ENCODE results near the gene OR5H2. TPM values are rescaled to one million over a fixed set of nuclear protein-coding genes. Genes with fewer than 3 reads are reported as not detected.

Gene OR5H2
- total and polyA plus RNA-seq, 2 donors (not counting 1 experiment from before 2014, with no cell fraction given): not detected

DNA sequence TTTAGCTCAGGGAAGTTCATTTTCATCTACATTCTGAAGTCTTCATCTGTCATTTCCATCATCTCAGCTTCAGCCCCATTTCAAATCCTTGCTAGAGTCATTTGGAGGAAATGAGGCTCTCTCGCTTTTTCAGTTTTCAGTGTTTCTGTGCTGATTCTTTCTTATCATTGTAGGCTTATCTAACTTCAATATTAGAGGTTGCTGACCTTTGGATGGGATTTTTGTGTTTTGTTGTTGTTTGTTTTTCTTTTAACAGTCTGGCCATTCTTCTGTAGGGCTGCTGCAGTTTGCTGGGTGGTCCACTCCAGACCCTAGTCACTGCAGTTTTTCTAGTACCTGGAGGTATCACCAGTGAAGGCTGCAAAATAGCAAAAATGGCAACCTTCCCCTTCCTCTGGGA, 8.6 kb downstream of the OR5H2 start:
- no peaks in the 10 kb centered on the region for H3K9me3 ChIP-seq (ENCODE audit: control insufficient read depth, insufficient read depth, low read depth, low read length)
- H3K4me2 ChIP-seq (ENCODE audit: extremely low read depth, insufficient read depth, low read length): no peak overlapping the region
- H3K79me2 ChIP-seq (ENCODE audit: control insufficient read depth, insufficient read depth, low read length): no peaks in the 10 kb centered on the region
- no peak overlapping the region for H3K9ac ChIP-seq (ENCODE audit: insufficient read depth, low read length)
- H3K4me1 ChIP-seq (ENCODE audit: control insufficient read depth, extremely low read depth, insufficient read depth, low read length): no peaks in the 10 kb centered on the region
- DNase-seq (ENCODE audit: low read depth in 2 of 2): no peak
- no peaks in the 10 kb centered on the region for H4K20me1 ChIP-seq (ENCODE audit: control insufficient read depth, extremely low read depth, insufficient read depth, low read length)
- H3K27me3 ChIP-seq (ENCODE audit: control insufficient read depth, insufficient read depth, low read length): no peaks in the 10 kb centered on the region
- H3K36me3 ChIP-seq (ENCODE audit: control insufficient read depth, insufficient read depth, low read length): no peaks in the 10 kb centered on the region
- H2AFZ ChIP-seq (ENCODE audit: low read length): no peak overlapping the region
- H3K4me3 ChIP-seq (replicated peaks in 1 of 4; ENCODE audit: control extremely low read depth in 1 of 4, insufficient read depth in 1 of 4, low read depth in 3 of 4, low read length in 4 of 4): no peak overlapping the region
- TF ChIP-seq EZH2 (IDR thresholded peaks at IDR 0.05; ENCODE audit: low read length, missing control alignments) (no peak), CTCF (conservative IDR thresholded peaks at IDR 0.05 in 1 of 2, IDR thresholded peaks at IDR 0.05 in 1 of 2; ENCODE audit: low read depth in 1 of 2, low read length in 2 of 2) (no peak)
- no peak overlapping the region for H3K27ac ChIP-seq (ENCODE audit: insufficient read depth, low read length)

GRCh38 chr3:98291332-98291957, 9.1 kb downstream of the OR5H2 start:
- DNase-seq (ENCODE audit: low read depth in 2 of 2): no peak
- Histone ChIP-seq H4K20me1 (ENCODE audit: control insufficient read depth, extremely low read depth, insufficient read depth, low read length) (no peaks in the 10 kb centered on the region), H3K4me3 (replicated peaks in 1 of 4; ENCODE audit: control extremely low read depth in 1 of 4, insufficient read depth in 1 of 4, low read depth in 3 of 4, low read length in 4 of 4) (no peak overlapping the region), H3K27me3 (ENCODE audit: control insufficient read depth, insufficient read depth, low read length) (no peaks in the 10 kb centered on the region), H3K9me3 (ENCODE audit: control insufficient read depth, insufficient read depth, low read depth, low read length) (no peaks in the 10 kb centered on the region), H2AFZ (ENCODE audit: low read length) (no peak overlapping the region), H3K4me2 (ENCODE audit: extremely low read depth, insufficient read depth, low read length) (no peak overlapping the region), H3K79me2 (ENCODE audit: control insufficient read depth, insufficient read depth, low read length) (no peaks in the 10 kb centered on the region), H3K9ac (ENCODE audit: insufficient read depth, low read length) (no peak overlapping the region), H3K27ac (ENCODE audit: insufficient read depth, low read length) (no peak overlapping the region), H3K36me3 (ENCODE audit: control insufficient read depth, insufficient read depth, low read length) (no peaks in the 10 kb centered on the region), H3K4me1 (ENCODE audit: control insufficient read depth, extremely low read depth, insufficient read depth, low read length) (no peaks in the 10 kb centered on the region)
- TF ChIP-seq CTCF (conservative IDR thresholded peaks at IDR 0.05 in 1 of 2, IDR thresholded peaks at IDR 0.05 in 1 of 2; ENCODE audit: low read depth in 1 of 2, low read length in 2 of 2): no peak
- TF ChIP-seq EZH2 (IDR thresholded peaks at IDR 0.05; ENCODE audit: low read length, missing control alignments): no peak

GRCh38 chr3:98322101-98322500, 39.8 kb downstream of the OR5H2 start:
- Histone ChIP-seq H3K4me2 (ENCODE audit: extremely low read depth, insufficient read depth, low read length) (no peak overlapping the region), H3K4me3 (replicated peaks in 1 of 4; ENCODE audit: control extremely low read depth in 1 of 4, insufficient read depth in 1 of 4, low read depth in 3 of 4, low read length in 4 of 4) (no peak overlapping the region), H2AFZ (ENCODE audit: low read length) (no peak overlapping the region), H3K27me3 (ENCODE audit: control insufficient read depth, insufficient read depth, low read length) (no peaks in the 10 kb centered on the region), H3K27ac (ENCODE audit: insufficient read depth, low read length) (no peak overlapping the region), H3K9ac (ENCODE audit: insufficient read depth, low read length) (no peak overlapping the region), H3K36me3 (ENCODE audit: control insufficient read depth, insufficient read depth, low read length) (no peaks in the 10 kb centered on the region), H3K4me1 (ENCODE audit: control insufficient read depth, extremely low read depth, insufficient read depth, low read length) (no peaks in the 10 kb centered on the region), H3K79me2 (ENCODE audit: control insufficient read depth, insufficient read depth, low read length) (no peaks in the 10 kb centered on the region), H4K20me1 (ENCODE audit: control insufficient read depth, extremely low read depth, insufficient read depth, low read length) (no peaks in the 10 kb centered on the region), H3K9me3 (ENCODE audit: control insufficient read depth, insufficient read depth, low read depth, low read length) (no peaks in the 10 kb centered on the region)
- no peak for DNase-seq (ENCODE audit: low read depth in 2 of 2)
- TF ChIP-seq EZH2 (IDR thresholded peaks at IDR 0.05; ENCODE audit: low read length, missing control alignments) (no peak), CTCF (conservative IDR thresholded peaks at IDR 0.05 in 1 of 2, IDR thresholded peaks at IDR 0.05 in 1 of 2; ENCODE audit: low read depth in 1 of 2, low read length in 2 of 2) (no peak)

All from fibroblast of lung (primary cell).